SW 1271 (cell line): ENCODE data around the gene FAM32A.

Source experiments
- DNase-seq, 2 experiments: peaks; one replicate each; lab custom pipeline; 2025; lab: John Stamatoyannopoulos, UW

FAM32A gene

GRCh38 chr19:16225279-16226183, 40.3 kb downstream of the FAM32A start:
- no peak for DNase-seq

- no peak for DNase-seq
Observed at GRCh38 chr19:16226184-16226591, 41.0 kb downstream of the FAM32A start.

- no peak for DNase-seq
Observed at GRCh38 chr19:16226878-16227836, 41.9 kb downstream of the FAM32A start.

GRCh38 chr19:16227837-16228636, 42.8 kb downstream of the FAM32A start:
- DNase-seq, result no peak

- no peak for DNase-seq
Observed at GRCh38 chr19:16228637-16229321, 43.6 kb downstream of the FAM32A start.

- no peak for DNase-seq
Observed at GRCh38 chr19:16229322-16229641, 44.1 kb downstream of the FAM32A start.

- no peak for DNase-seq
Observed at GRCh38 chr19:16232127-16232526, 46.9 kb downstream of the FAM32A start.

- no peak for DNase-seq
Observed at GRCh38 chr19:16232568-16232967, 47.4 kb downstream of the FAM32A start.

GRCh38 chr19:16233081-16233776, 48.0 kb downstream of the FAM32A start:
- DNase-seq, result no peak

GRCh38 chr19:16233836-16234551, 48.8 kb downstream of the FAM32A start:
- no peak for DNase-seq

GRCh38 chr19:16234552-16235445, 49.6 kb downstream of the FAM32A start:
- DNase-seq, result no peak

- no peak for DNase-seq
Observed at GRCh38 chr19:16235811-16236652, 50.8 kb downstream of the FAM32A start.
